Endodermal cell (in vitro differentiated cells): ENCODE data around the gene ARHGEF10L. TPM values are rescaled to one million over a fixed set of nuclear protein-coding genes. Genes with fewer than 3 reads are reported as not detected.

Experiments
- DNase-seq: peaks from one replicate; pipeline ENCODE4 v3.0.0-alpha.2; 2017
- H3K27ac ChIP-seq: 2 replicates; pipeline ENCODE4 v1.5.1; 2013; ENCODE audit warnings: mild to moderate bottlenecking, low read depth, low read length, moderate library complexity
- H3K27me3 ChIP-seq: 2 replicates; pipeline ENCODE4 v1.6.1; 2013; ENCODE audit warnings: mild to moderate bottlenecking, low read length, moderate library complexity; ENCODE audit not compliant: insufficient read depth, control insufficient read depth, poor library complexity, severe bottlenecking
- H3K36me3 ChIP-seq: 2 replicates; pipeline ENCODE4 v1.7.0; 2013; ENCODE audit warnings: mild to moderate bottlenecking, low read length, moderate library complexity; ENCODE audit not compliant: control insufficient read depth, insufficient read depth
- H3K4me1 ChIP-seq: one replicate; pipeline ENCODE4 v1.7.0; 2013; ENCODE audit warnings: low read length; ENCODE audit not compliant: control insufficient read depth, insufficient read depth
- H3K4me3 ChIP-seq: 2 replicates; pipeline ENCODE4 v1.5.1; 2013; ENCODE audit warnings: mild to moderate bottlenecking, low read length, moderate library complexity
- H3K9ac ChIP-seq: 2 replicates; pipeline ENCODE4 v1.6.1; 2013; ENCODE audit warnings: mild to moderate bottlenecking, low read length, moderate library complexity; ENCODE audit not compliant: poor library complexity, severe bottlenecking; ENCODE audit errors: extremely low read depth
- H3K9me3 ChIP-seq: 2 replicates; pipeline ENCODE4 v1.6.1; 2013; ENCODE audit warnings: mild to moderate bottlenecking, low read length, moderate library complexity; ENCODE audit not compliant: control insufficient read depth
- H3K27ac Mint-ChIP-seq: 2 replicates; pipeline ENCODE4 v1.8.0; 2020; ENCODE audit warnings: mixed read lengths
- H3K27me3 Mint-ChIP-seq: 2 replicates; pipeline ENCODE4 v1.8.0; 2021; ENCODE audit warnings: mild to moderate bottlenecking, mixed read lengths; ENCODE audit not compliant: insufficient read depth
- H3K36me3 Mint-ChIP-seq: 2 replicates; pipeline ENCODE4 v1.8.0; 2020; ENCODE audit warnings: low read depth, mixed read lengths
- H3K4me1 Mint-ChIP-seq: 2 replicates; pipeline ENCODE4 v1.8.0; 2020; ENCODE audit warnings: mixed read lengths
- H3K4me3 Mint-ChIP-seq: 2 replicates; pipeline ENCODE4 v1.8.0; 2020; ENCODE audit warnings: mild to moderate bottlenecking, moderate library complexity, mixed read lengths
- H3K9me3 Mint-ChIP-seq: 2 replicates; pipeline ENCODE4 v1.8.0; 2020; ENCODE audit warnings: mild to moderate bottlenecking, mixed read lengths
- CTCF ChIP-seq: fragments of 200-600 bp; sonication (generic); conservative IDR thresholded peaks from 2 replicates; pipeline ENCODE4 v1.5.0; 2021; ENCODE audit warnings: antibody characterized with exemption, mild to moderate bottlenecking
- WGBS, 2 experiments: methylation state at CpG; one replicate each; pipeline versions ENCODE4 v1.1.5 to v1.1.7; 2013; ENCODE audit warnings: missing lambda C conversion rate in 2 of 2, mixed read lengths in 1 of 2; ENCODE audit not compliant: insufficient coverage in 1 of 2, insufficient read length in 1 of 2; 5-methylcytosine and 5-hydroxymethylcytosine counted together
- total RNA-seq, 2 donors: library from RNA; stranded (reverse); fragmentation: NEBNext Ultra II Directional in 1 of 2; extraction: Animal tissue kit (Norgen Biotek cat#: 25700) in 1 of 2; gene quantifications; 2 replicates in 1 of 2; 3 replicates in 1 of 2; pipeline ENCODE4 v1.2.1, GENCODE V29; 2021

ARHGEF10L gene
- total RNA-seq, 2 donors from 2014 or later = 5.2 to 10.5 TPM

GRCh38 chr1:17690906-17691634 is 151.6 kb downstream of the ARHGEF10L start:
- Histone ChIP-seq H3K36me3 (no peaks in the 10 kb centered on the region), H3K9me3 (no peaks in the 10 kb centered on the region), H3K27ac (no peak overlapping the region), H3K4me3 (no peak overlapping the region), H3K27me3 (no peaks in the 10 kb centered on the region), H3K4me1 (no peaks in the 10 kb centered on the region), H3K9ac (no peak overlapping the region)
- WGBS, 2 experiments = 76% methylated on average over 9 of the region's 11 CpGs; no CpG with 5 or more reads in 1 of the 2 experiments
- no peak for DNase-seq
- peaks cover 3% of the 10 kb centered on the region for H3K4me1 Mint-ChIP-seq
- no peaks in the 10 kb centered on the region for H3K9me3 Mint-ChIP-seq
- no peak overlapping the region for H3K27ac Mint-ChIP-seq
- peaks cover 5% of the 10 kb centered on the region for H3K27me3 Mint-ChIP-seq
- H3K4me3 Mint-ChIP-seq = no peak overlapping the region
- no peak for TF ChIP-seq CTCF
- H3K36me3 Mint-ChIP-seq = no peaks in the 10 kb centered on the region

- Mint-ChIP-seq H3K27ac (no peak overlapping the region), H3K4me3 (no peak overlapping the region), H3K36me3 (no peaks in the 10 kb centered on the region), H3K27me3 (peaks cover 10% of the 10 kb centered on the region), H3K4me1 (peaks cover 10% of the 10 kb centered on the region), H3K9me3 (no peaks in the 10 kb centered on the region)
- no peak overlapping the region for H3K27ac ChIP-seq
- H3K9ac ChIP-seq = no peak overlapping the region
- H3K4me1 ChIP-seq = no peaks in the 10 kb centered on the region
- peaks cover 7% of the 10 kb centered on the region for H3K27me3 ChIP-seq
- H3K9me3 ChIP-seq = no peaks in the 10 kb centered on the region
- 78 to 83% methylated on average over 6 to 9 of the region's 9 CpGs for WGBS, 2 experiments
- no peaks in the 10 kb centered on the region for H3K36me3 ChIP-seq
- no peak overlapping the region for H3K4me3 ChIP-seq
- no peak for DNase-seq
- TF ChIP-seq CTCF = no peak
Measured at GRCh38 chr1:17692645-17693044, 153.1 kb downstream of the ARHGEF10L start.

- no peak overlapping the region for H3K4me3 ChIP-seq
- H3K9ac ChIP-seq = no peak overlapping the region
- Mint-ChIP-seq H3K9me3 (no peaks in the 10 kb centered on the region), H3K4me1 (peaks cover 19% of the 10 kb centered on the region), H3K27ac (peak overlapping the region; percentile 81), H3K4me3 (no peak overlapping the region), H3K27me3 (peaks cover 47% of the 10 kb centered on the region), H3K36me3 (no peaks in the 10 kb centered on the region)
- H3K27me3 ChIP-seq = peaks cover 48% of the 10 kb centered on the region
- H3K27ac ChIP-seq = no peak overlapping the region
- no peaks in the 10 kb centered on the region for H3K36me3 ChIP-seq
- no peaks in the 10 kb centered on the region for H3K4me1 ChIP-seq
- peak; percentile 86 for DNase-seq
- peak; percentile 78 for TF ChIP-seq CTCF
- 82 to 91% methylated on average over 28 to 42 of the region's 42 CpGs for WGBS, 2 experiments
- no peaks in the 10 kb centered on the region for H3K9me3 ChIP-seq
Measured at GRCh38 chr1:17696417-17697301, 157.2 kb downstream of the ARHGEF10L start.
